Thoracic aorta (tissue), 2 donors: Measurements from ENCODE around the gene CLCN1. TPM values are rescaled to one million over a fixed set of nuclear protein-coding genes. Genes with fewer than 3 reads are reported as not detected.

Experiments
- ATAC-seq: fragments of 150-250 bp; one replicate; pipeline ENCODE4 v1.8.0; 2017; ENCODE audit warnings: low read depth; ENCODE audit not compliant: insufficient number of reproducible peaks, low FRiP score
- DNase-seq: peaks from one replicate; pipeline ENCODE4 v3.0.0-alpha.2; 2020; ENCODE audit warnings: low spot score
- H3K27ac ChIP-seq, 2 donors: fragments of 200-600 bp; sonication (generic); 1 replicate in 1 of 2; 2 replicates in 1 of 2; pipeline ENCODE4 v1.5.1; 2016; ENCODE audit warnings: mild to moderate bottlenecking in 2 of 2, moderate library complexity in 2 of 2
- H3K27me3 ChIP-seq: fragments of 200-600 bp; sonication (generic); replicated peaks from 2 replicates; pipeline ENCODE4 v1.6.0; 2016; ENCODE audit warnings: mild to moderate bottlenecking; ENCODE audit not compliant: insufficient read depth
- H3K36me3 ChIP-seq: fragments of 200-600 bp; sonication (generic); one replicate; pipeline ENCODE4 v1.5.1; 2016
- H3K4me1 ChIP-seq, 2 donors: fragments of 200-600 bp; sonication (generic); 1 replicate in 1 of 2; 2 replicates in 1 of 2; pipeline versions ENCODE4 v1.5.1 to v1.6.0; 2016; ENCODE audit warnings: low read depth in 2 of 2, mild to moderate bottlenecking in 1 of 2; ENCODE audit not compliant: control insufficient read depth in 1 of 2
- H3K4me3 ChIP-seq: fragments of 200-600 bp; sonication (generic); 2 replicates; pipeline ENCODE4 v1.5.1; 2016; ENCODE audit warnings: mild to moderate bottlenecking
- H3K9me3 ChIP-seq: fragments of 200-600 bp; sonication (generic); 2 replicates; pipeline ENCODE4 v1.5.1; 2016
- CTCF ChIP-seq: fragments of 200-600 bp; sonication (generic); IDR thresholded peaks from one replicate; pipeline ENCODE4 v1.5.1; 2019; ENCODE audit warnings: antibody characterized with exemption
- total RNA-seq, 2 donors: library from RNA; depleted of rRNA; stranded (reverse); fragments of >200 nt; gene quantifications; one replicate each; pipeline versions ENCODE4 v1.1.0 to v1.2.3, GENCODE V29; 2016

CLCN1 gene
- total RNA-seq, 2 donors from 2014 or later, result 0.68 TPM; not detected in 1

GRCh38 chr7:143300959-143301935 lies 14.7 kb upstream of the CLCN1 start:
- Histone ChIP-seq H3K9me3 (no peaks in the 10 kb centered on the region), H3K27ac (no peak overlapping the region), H3K4me1 (peaks cover 7 to 15% of the 10 kb centered on the region in 2 donors), H3K27me3 (no peaks in the 10 kb centered on the region), H3K36me3 (peaks cover 52% of the 10 kb centered on the region), H3K4me3 (no peak overlapping the region)
- ATAC-seq (no peak), DNase-seq (no peak)
- TF ChIP-seq CTCF, result no peak

GRCh38 chr7:143303733-143304132 lies 12.2 kb upstream of the CLCN1 start:
- H3K27me3 ChIP-seq, result no peaks in the 10 kb centered on the region
- no peak overlapping the region for H3K4me3 ChIP-seq
- no peak for TF ChIP-seq CTCF
- peaks cover 63% of the 10 kb centered on the region for H3K36me3 ChIP-seq
- no peaks in the 10 kb centered on the region for H3K9me3 ChIP-seq
- no peak overlapping the region for H3K27ac ChIP-seq
- DNase-seq, result no peak
- H3K4me1 ChIP-seq, result no peaks in the 10 kb centered on the region
- ATAC-seq, result no peak

GRCh38 chr7:143304938-143305337 lies 11.0 kb upstream of the CLCN1 start:
- DNase-seq, result no peak
- ATAC-seq, result no peak
- Histone ChIP-seq H3K27me3 (no peaks in the 10 kb centered on the region), H3K4me1 (no peaks in the 10 kb centered on the region), H3K36me3 (peaks cover 64% of the 10 kb centered on the region), H3K9me3 (no peaks in the 10 kb centered on the region), H3K27ac (no peak overlapping the region), H3K4me3 (no peak overlapping the region)
- TF ChIP-seq CTCF, result no peak

GRCh38 chr7:143305423-143306070 lies 10.4 kb upstream of the CLCN1 start:
- peak; percentile 56 for TF ChIP-seq CTCF
- no peak overlapping the region for H3K27ac ChIP-seq
- DNase-seq, result no peak
- peaks cover 58% of the 10 kb centered on the region for H3K36me3 ChIP-seq
- no peak overlapping the region for H3K4me3 ChIP-seq
- no peak for ATAC-seq
- H3K27me3 ChIP-seq, result no peaks in the 10 kb centered on the region
- no peaks in the 10 kb centered on the region for H3K4me1 ChIP-seq
- H3K9me3 ChIP-seq, result no peaks in the 10 kb centered on the region

- no peak for ATAC-seq
- H3K27ac ChIP-seq, result no peak overlapping the region
- H3K9me3 ChIP-seq, result no peaks in the 10 kb centered on the region
- no peak overlapping the region for H3K4me3 ChIP-seq
- peaks cover 38% of the 10 kb centered on the region for H3K36me3 ChIP-seq
- no peaks in the 10 kb centered on the region for H3K4me1 ChIP-seq
- DNase-seq, result no peak
- TF ChIP-seq CTCF, result no peak
- no peaks in the 10 kb centered on the region for H3K27me3 ChIP-seq
Observed at GRCh38 chr7:143308632-143309031, 7.3 kb upstream of the CLCN1 start.
